Esophagus (tissue), 2 donors: Measurements from ENCODE around the gene GSE1. TPM values are rescaled to one million over a fixed set of nuclear protein-coding genes. Genes with fewer than 3 reads are reported as not detected.
"Not testable (repeated sequence)": the region's sequence is repeated elsewhere in the genome, so short reads cannot be mapped to it uniquely, and the experiment has no call there.

Source experiments
- H3K27ac ChIP-seq, 2 donors: one replicate each; pipeline ENCODE4 v1.5.1; 2013; ENCODE audit warnings: low read depth in 2 of 2, mild to moderate bottlenecking in 2 of 2, inconsistent platforms in 1 of 2, low read length in 1 of 2, moderate library complexity in 1 of 2
- H3K27me3 ChIP-seq, 2 donors: one replicate each; pipeline ENCODE4 v1.6.1; 2013; ENCODE audit warnings: low read length in 2 of 2, control low read depth in 1 of 2, mild to moderate bottlenecking in 1 of 2; ENCODE audit not compliant: insufficient read depth in 2 of 2, control insufficient read depth in 1 of 2
- H3K36me3 ChIP-seq, 2 donors: one replicate each; pipeline ENCODE4 v1.6.1; 2013; ENCODE audit warnings: low read length in 1 of 2; ENCODE audit not compliant: control insufficient read depth in 2 of 2, insufficient read depth in 2 of 2
- H3K4me1 ChIP-seq, 2 donors: one replicate each; pipeline ENCODE4 v1.6.1; 2013; ENCODE audit warnings: low read length in 1 of 2; ENCODE audit not compliant: control insufficient read depth in 2 of 2, insufficient read depth in 2 of 2
- H3K4me3 ChIP-seq, 2 donors: one replicate each; pipeline ENCODE4 v1.5.1; 2013; ENCODE audit warnings: low read length in 2 of 2, mild to moderate bottlenecking in 2 of 2, low read depth in 1 of 2, moderate library complexity in 1 of 2
- H3K9me3 ChIP-seq, 2 donors: one replicate each; pipeline ENCODE4 v1.6.1; 2013; ENCODE audit warnings: mild to moderate bottlenecking in 2 of 2, low read depth in 1 of 2, low read length in 1 of 2, moderate library complexity in 1 of 2; ENCODE audit not compliant: control insufficient read depth in 2 of 2, insufficient read depth in 1 of 2
- WGBS, 2 donors: extraction: QIAGEN DNeasy Blood & Tissue Kit; methylation state at CpG; one replicate each; pipeline ENCODE4 v1.1.7; 2013; 5-methylcytosine and 5-hydroxymethylcytosine counted together
- polyA plus RNA-seq, 2 donors: library from polyadenylated mRNA; stranded (reverse); fragments of 200-250 nt; gene quantifications; one replicate each; pipeline ENCODE4 v1.2.3, GENCODE V29; 2013
- donor health status: healthy with polysubstance abuse.
- donor health status: Bipolar disorder and iron deficiency.

GSE1 gene
- polyA plus RNA-seq, 2 donors = 8.9 to 19.6 TPM

- no peak overlapping the region for H3K27ac ChIP-seq
- peaks cover 0 to 4% of the 10 kb centered on the region in 2 donors for H3K9me3 ChIP-seq
- peaks cover 3 to 4% of the 10 kb centered on the region in 2 donors for H3K4me1 ChIP-seq
- 96 to 97% methylated on average over 20 of the region's 20 CpGs for WGBS, 2 donors
- H3K4me3 ChIP-seq = no peak overlapping the region
- H3K36me3 ChIP-seq = no peaks in the 10 kb centered on the region
- H3K27me3 ChIP-seq = no peaks in the 10 kb centered on the region
These were observed 23.2 kb upstream of the GSE1 start for GRCh38 chr16:85589688-85590505.

GRCh38 chr16:85590506-85590832, 22.7 kb upstream of the GSE1 start:
- Histone ChIP-seq H3K27ac (no peak overlapping the region), H3K4me3 (no peak overlapping the region), H3K36me3 (no peaks in the 10 kb centered on the region), H3K27me3 (no peaks in the 10 kb centered on the region), H3K4me1 (peaks cover 3% of the 10 kb centered on the region in 2 donors), H3K9me3 (peaks cover 0 to 4% of the 10 kb centered on the region in 2 donors)
- 98% methylated on average over 12 of the region's 12 CpGs for WGBS, 2 donors

GRCh38 chr16:85591381-85591780, 21.7 kb upstream of the GSE1 start:
- WGBS, 2 donors = 86 to 91% methylated on average over 11 of the region's 11 CpGs
- Histone ChIP-seq H3K4me3 (no peak overlapping the region), H3K27me3 (no peaks in the 10 kb centered on the region), H3K27ac (no peak overlapping the region), H3K9me3 (peaks cover 0 to 4% of the 10 kb centered on the region in 2 donors), H3K4me1 (peaks cover 0 to 2% of the 10 kb centered on the region in 2 donors), H3K36me3 (no peaks in the 10 kb centered on the region)

GRCh38 chr16:85592277-85592676, 20.8 kb upstream of the GSE1 start:
- H3K9me3 ChIP-seq, H3K27me3 ChIP-seq, H3K4me1 ChIP-seq, H3K4me3 ChIP-seq, H3K36me3 ChIP-seq, H3K27ac ChIP-seq: not testable (repeated sequence)
- WGBS, 2 donors = 62 to 67% methylated on average over 8 of the region's 8 CpGs

GRCh38 chr16:85592700-85593493, 20.2 kb upstream of the GSE1 start:
- Histone ChIP-seq H3K4me1 (no peaks in the 10 kb centered on the region), H3K27ac (no peak overlapping the region), H3K4me3 (no peak overlapping the region), H3K27me3 (no peaks in the 10 kb centered on the region), H3K9me3 (peaks cover 0 to 4% of the 10 kb centered on the region in 2 donors), H3K36me3 (no peaks in the 10 kb centered on the region)
- WGBS, 2 donors = 72 to 74% methylated on average over 12 of the region's 12 CpGs

- 77 to 83% methylated on average over 14 to 21 of the region's 21 CpGs for WGBS, 2 donors
- H3K4me1 ChIP-seq = no peaks in the 10 kb centered on the region
- H3K27ac ChIP-seq = no peak overlapping the region
These were observed 19.5 kb upstream of the GSE1 start for GRCh38 chr16:85593494-85594221.

GRCh38 chr16:85594273-85594977, 18.7 kb upstream of the GSE1 start:
- 79 to 89% methylated on average over 24 of the region's 24 CpGs for WGBS, 2 donors
- Histone ChIP-seq H3K27ac (no peak overlapping the region), H3K36me3 (no peaks in the 10 kb centered on the region), H3K27me3 (no peaks in the 10 kb centered on the region), H3K4me3 (no peak overlapping the region), H3K9me3 (peaks cover 0 to 4% of the 10 kb centered on the region in 2 donors), H3K4me1 (no peaks in the 10 kb centered on the region)

More at GRCh38 chr16:85593494-85594221, 19.5 kb upstream of the GSE1 start:
- no peaks in the 10 kb centered on the region for H3K27me3 ChIP-seq
- H3K36me3 ChIP-seq = no peaks in the 10 kb centered on the region
- H3K9me3 ChIP-seq = peaks cover 0 to 4% of the 10 kb centered on the region in 2 donors
- H3K4me3 ChIP-seq = no peak overlapping the region

GRCh38 chr16:85594978-85595661, 18.0 kb upstream of the GSE1 start:
- Histone ChIP-seq H3K4me3 (no peak overlapping the region), H3K27ac (no peak overlapping the region), H3K4me1 (no peaks in the 10 kb centered on the region), H3K27me3 (no peaks in the 10 kb centered on the region), H3K36me3 (no peaks in the 10 kb centered on the region), H3K9me3 (no peaks in the 10 kb centered on the region)
- 86% methylated on average over 11 of the region's 11 CpGs for WGBS, 2 donors
